B cell (primary cell): ENCODE data around the gene NCOA1. TPM values are rescaled to one million over a fixed set of nuclear protein-coding genes. Genes with fewer than 3 reads are reported as not detected.
A peak's percentile ranks its signal among the peaks of the same experiment; 100 is the strongest.

Experiments used
- ATAC-seq: fragments of 200-7000 bp; cut with Tn5 transposase; one replicate; pipeline ENCODE4 v1.10.0; 2021; ENCODE audit warnings: low read depth, mild to moderate bottlenecking, moderate number of reproducible peaks, moderate library complexity
- CTCF ChIA-PET: fragments of 350-600 bp; sonication (Branson Sonifier 250); formaldehyde crosslinking; loops from one replicate; lab custom pipeline; 2021; ENCODE audit warnings: antibody characterized with exemption, inconsistent platforms; lab: Charles Lee
- POLR2A ChIA-PET: fragments of 350-600 bp; sonication (Branson Sonifier 250); formaldehyde crosslinking; loops from one replicate; lab custom pipeline; 2021; ENCODE audit warnings: antibody characterized with exemption; lab: Charles Lee
- DNase-seq: peaks from one replicate; pipeline ENCODE4 v3.0.0; 2013
- H2AFZ ChIP-seq: 2 replicates; pipeline ENCODE4 v1.6.1; 2012; ENCODE audit warnings: mild to moderate bottlenecking, low read depth, low read length; ENCODE audit not compliant: insufficient read depth, poor library complexity, severe bottlenecking
- H3K27ac ChIP-seq, 2 donors: 1 replicate in 1 of 2; 2 replicates in 1 of 2; pipeline ENCODE4 v1.5.1; 2012 to 2013; ENCODE audit warnings: low read length in 2 of 2, mild to moderate bottlenecking in 2 of 2, moderate library complexity in 1 of 2
- H3K27me3 ChIP-seq, 4 experiments: fragments of 200-600 bp in 1 of 4; sonication (generic) in 1 of 4; replicated peaks in 1 of 4; 1 replicate in 2 of 4; 2 replicates in 2 of 4; pipeline versions ENCODE4 v1.6.1 to v1.7.0; 2013 to 2016; ENCODE audit warnings: low read length in 3 of 4, mild to moderate bottlenecking in 2 of 4, mixed read lengths in 1 of 4, moderate library complexity in 1 of 4; ENCODE audit not compliant: insufficient read depth in 4 of 4, control insufficient read depth in 3 of 4; ENCODE audit errors: control extremely low read depth in 1 of 4
- H3K36me3 ChIP-seq, 2 experiments: replicated peaks in 1 of 2; 1 replicate in 1 of 2; 2 replicates in 1 of 2; pipeline versions ENCODE4 v1.6.1 to v1.7.1; 2013; ENCODE audit warnings: low read length in 1 of 2; ENCODE audit not compliant: insufficient read depth in 2 of 2, control insufficient read depth in 1 of 2; ENCODE audit errors: control extremely low read depth in 1 of 2, extremely low read depth in 1 of 2
- H3K4me1 ChIP-seq, 2 donors: fragments of 200-600 bp in 1 of 2; sonication (generic) in 1 of 2; 1 replicate in 1 of 2; 2 replicates in 1 of 2; pipeline versions ENCODE4 v1.5.1 to v1.6.1; 2013 to 2017; ENCODE audit warnings: low read length in 2 of 2; ENCODE audit not compliant: control insufficient read depth in 2 of 2, insufficient read depth in 2 of 2
- H3K4me2 ChIP-seq: replicated peaks from 2 replicates; pipeline ENCODE3; 2012; ENCODE audit warnings: mild to moderate bottlenecking, low read depth, low read length; ENCODE audit not compliant: poor library complexity, severe bottlenecking
- H3K4me3 ChIP-seq, 5 experiments: fragments of 200-600 bp in 1 of 5; sonication (generic) in 1 of 5; 1 replicate in 3 of 5; 2 replicates in 2 of 5; pipeline versions ENCODE4 v1.5.1 to v1.7.0; 2011 to 2016; ENCODE audit warnings: low read length in 4 of 5, mild to moderate bottlenecking in 4 of 5, low read depth in 2 of 5, control low read depth in 1 of 5, moderate library complexity in 1 of 5; ENCODE audit not compliant: insufficient read depth in 1 of 5; ENCODE audit errors: control extremely low read depth in 1 of 5, extremely low read depth in 1 of 5
- H3K79me2 ChIP-seq: fragments of 200-600 bp; sonication (generic); one replicate; pipeline ENCODE4 v1.6.0; 2016; ENCODE audit warnings: low read length; ENCODE audit not compliant: control insufficient read depth, insufficient read depth
- H3K9ac ChIP-seq: fragments of 200-600 bp; sonication (generic); 2 replicates; pipeline ENCODE4 v1.6.1; 2017; ENCODE audit warnings: mild to moderate bottlenecking, low read length, moderate library complexity
- H3K9me3 ChIP-seq, 3 donors: one replicate each; pipeline versions ENCODE4 v1.6.1 to v1.7.1; 2013; ENCODE audit warnings: low read length in 2 of 3; ENCODE audit not compliant: control insufficient read depth in 2 of 3, insufficient read depth in 1 of 3; ENCODE audit errors: control extremely low read depth in 1 of 3
- H4K20me1 ChIP-seq: 2 replicates; pipeline ENCODE4 v1.6.0; 2012; ENCODE audit warnings: mild to moderate bottlenecking, low read length; ENCODE audit not compliant: insufficient read depth, control insufficient read depth, poor library complexity, severe bottlenecking
- H3K27ac Mint-ChIP-seq: one replicate; pipeline ENCODE4 v1.8.0; 2021; ENCODE audit warnings: mixed read lengths
- H3K27me3 Mint-ChIP-seq: one replicate; pipeline ENCODE4 v1.8.0; 2021; ENCODE audit warnings: mixed read lengths
- H3K4me1 Mint-ChIP-seq: one replicate; pipeline ENCODE4 v1.8.0; 2021; ENCODE audit warnings: mixed read lengths
- H3K4me3 Mint-ChIP-seq: one replicate; pipeline ENCODE4 v1.8.0; 2021; ENCODE audit warnings: mixed read lengths
- H3K9me3 Mint-ChIP-seq: one replicate; pipeline ENCODE4 v1.8.0; 2022; ENCODE audit warnings: mixed read lengths; ENCODE audit not compliant: insufficient read depth
- EZH2 ChIP-seq: IDR thresholded peaks from 2 replicates; pipeline ENCODE4 v1.6.1; 2012; ENCODE audit warnings: borderline replicate concordance, low read depth, mild to moderate bottlenecking, moderate library complexity, low read length; ENCODE audit not compliant: insufficient read depth, poor library complexity, severe bottlenecking
- WGBS: methylation state at CpG from one replicate; pipeline ENCODE4 v1.1.5; 2013; ENCODE audit warnings: missing lambda C conversion rate; ENCODE audit not compliant: insufficient coverage; 5-methylcytosine and 5-hydroxymethylcytosine counted together
- intact Hi-C: fragments of 100-400 bp; cut with micrococcal nuclease; formaldehyde crosslinking; loops from one replicate; pipeline ENCODE4 v1.10.0; 2022
- polyA plus RNA-seq: library from polyadenylated mRNA; depleted of rRNA; stranded (reverse); fragments of >200 nt; gene quantifications from 2 replicates; pipeline ENCODE4 v1.2.3, GENCODE V29; 2012
- total RNA-seq, 2 donors: library from RNA; stranded (reverse); fragments of 120-200 nt in 1 of 2; gene quantifications; 1 replicate in 1 of 2; 2 replicates in 1 of 2; pipeline versions ENCODE4 v1.2.3 to v1.2.4, GENCODE V29; 2013 to 2022
- TF ChIP-seq, protein P1 (sequence below): fragments of 200-600 bp; IDR thresholded peaks from one replicate; pipeline ENCODE4 v1.8.0; 2022; ENCODE audit warnings: antibody characterized with exemption, mild to moderate bottlenecking

NCOA1 gene
- total and polyA plus RNA-seq, 2 donors (not counting 1 experiment from before 2014, with no cell fraction given), result 11.6 to 49.1 TPM

DNA sequence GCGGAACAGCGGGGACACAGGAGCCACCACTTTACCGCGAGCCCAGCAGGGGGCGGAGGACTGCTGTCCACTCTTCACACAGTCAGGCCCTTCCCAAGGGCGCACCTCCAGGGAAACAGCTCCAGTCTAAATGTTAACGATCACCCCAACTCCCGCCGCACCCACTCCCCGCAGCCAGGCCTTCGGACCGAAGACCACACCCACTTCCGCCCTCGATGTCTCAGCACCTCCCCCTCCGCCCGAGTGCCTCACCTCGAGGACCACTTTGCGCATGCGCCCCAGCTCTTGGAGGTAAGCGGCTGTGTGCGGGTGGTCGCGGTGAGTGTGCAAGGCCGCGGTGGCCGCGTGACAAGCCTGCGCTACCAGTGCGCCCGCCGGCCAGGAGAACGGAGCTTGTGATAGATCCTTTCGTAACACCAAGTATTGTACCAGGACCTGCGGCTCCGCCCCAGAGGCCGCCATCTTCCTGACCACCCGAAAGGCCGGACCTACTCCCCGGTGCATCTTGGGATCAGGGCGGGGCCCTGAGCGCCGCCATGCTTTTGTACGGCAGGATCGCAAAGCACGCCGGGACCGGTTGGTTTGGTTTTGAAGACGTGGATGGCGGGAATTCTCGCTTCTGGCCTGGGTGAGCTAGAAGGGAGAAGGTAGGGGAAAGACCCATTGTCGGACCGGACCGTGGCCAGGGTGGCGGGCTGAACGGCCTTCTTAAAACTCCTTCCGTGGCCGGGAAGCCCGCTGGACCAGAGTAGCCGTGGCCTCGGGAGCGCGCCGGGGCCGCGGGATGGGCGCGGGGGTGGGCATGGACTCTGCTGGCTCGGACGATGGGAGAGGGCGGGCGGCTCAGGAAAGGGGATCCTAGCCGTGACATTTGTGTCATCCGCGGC, 302.1 kb downstream of the NCOA1 start, which contains the start of the genes CENPO and PTRHD1:
Gene CENPO (plus strand): TSS at position 552 of the 887 bp plus-strand sequence. CDS start 495 bp downstream, outside the sequence.
Gene PTRHD1 (minus strand): TSS at position 518 of the 887 bp plus-strand sequence. CDS start 14 bp downstream, at position 504.
- ChIA-PET CTCF (interaction anchor here (0.6 to 1.7 kb wide), 6 partner anchors 9 to 536 kb away, joined by 3 to 6 read pairs (median 4); partner anchors contain the start of gene NCOA1), POLR2A (interaction anchor here (0.5 to 1.0 kb wide), 5 partner anchors 39 to 950 kb away, joined by 3 to 6 read pairs (median 3); no protein-coding TSS in a partner anchor)
- no peaks in the 10 kb centered on the region for H3K9me3 ChIP-seq
- H3K9ac ChIP-seq, result peak within 1 kb of the TSS; percentile 79
- intact Hi-C loops, result loop anchor here (1.0 to 5.0 kb wide), 5 partner anchors 8 to 746 kb away; partner anchors contain the start of genes DNAJC27, EFR3B, NCOA1 and WDCP
- under 1% methylated on average over 74 of the region's 74 CpGs for WGBS
- peak within 1 kb of the TSS; percentile 99 for H3K4me3 Mint-ChIP-seq
- peaks cover 19% of the 10 kb centered on the region for H3K4me1 Mint-ChIP-seq
- TF ChIP-seq EZH2, result no peak
- TF ChIP-seq, protein P1, sequence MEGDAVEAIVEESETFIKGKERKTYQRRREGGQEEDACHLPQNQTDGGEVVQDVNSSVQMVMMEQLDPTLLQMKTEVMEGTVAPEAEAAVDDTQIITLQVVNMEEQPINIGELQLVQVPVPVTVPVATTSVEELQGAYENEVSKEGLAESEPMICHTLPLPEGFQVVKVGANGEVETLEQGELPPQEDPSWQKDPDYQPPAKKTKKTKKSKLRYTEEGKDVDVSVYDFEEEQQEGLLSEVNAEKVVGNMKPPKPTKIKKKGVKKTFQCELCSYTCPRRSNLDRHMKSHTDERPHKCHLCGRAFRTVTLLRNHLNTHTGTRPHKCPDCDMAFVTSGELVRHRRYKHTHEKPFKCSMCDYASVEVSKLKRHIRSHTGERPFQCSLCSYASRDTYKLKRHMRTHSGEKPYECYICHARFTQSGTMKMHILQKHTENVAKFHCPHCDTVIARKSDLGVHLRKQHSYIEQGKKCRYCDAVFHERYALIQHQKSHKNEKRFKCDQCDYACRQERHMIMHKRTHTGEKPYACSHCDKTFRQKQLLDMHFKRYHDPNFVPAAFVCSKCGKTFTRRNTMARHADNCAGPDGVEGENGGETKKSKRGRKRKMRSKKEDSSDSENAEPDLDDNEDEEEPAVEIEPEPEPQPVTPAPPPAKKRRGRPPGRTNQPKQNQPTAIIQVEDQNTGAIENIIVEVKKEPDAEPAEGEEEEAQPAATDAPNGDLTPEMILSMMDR, result peak; percentile 68
- DNase-seq (peak; percentile 99), ATAC-seq (peak; percentile 96)
- H3K27me3 Mint-ChIP-seq, result no peaks in the 10 kb centered on the region
- peak within 1 kb of the TSS; percentile 84 to 87 for H3K27ac ChIP-seq
- peak within 1 kb of the TSS; percentile 91 for H2AFZ ChIP-seq
- H3K36me3 ChIP-seq, result peaks cover 0 to 3% of the 10 kb centered on the region in 2 experiments
- peak within 1 kb of the TSS; percentile 100 for H3K27ac Mint-ChIP-seq
- peaks cover 50% of the 10 kb centered on the region for H3K79me2 ChIP-seq
- no peaks in the 10 kb centered on the region for H4K20me1 ChIP-seq
- peaks cover 10 to 16% of the 10 kb centered on the region in 2 donors for H3K4me1 ChIP-seq
- H3K4me2 ChIP-seq, result peak within 1 kb of the TSS; percentile 80
- H3K4me3 ChIP-seq, result peak within 1 kb of the TSS; percentile 51 to 91 (median 82)
- H3K27me3 ChIP-seq, result no peaks in the 10 kb centered on the region
- H3K9me3 Mint-ChIP-seq, result no peaks in the 10 kb centered on the region
